Right cardiac atrium (tissue), 5 donors: ENCODE results near the gene UBALD1. TPM values are rescaled to one million over a fixed set of nuclear protein-coding genes. Genes with fewer than 3 reads are reported as not detected.
A peak's percentile ranks its signal among the peaks of the same experiment; 100 is the strongest.

Experiments used
- ATAC-seq, 2 donors: fragments of 200-7000 bp; cut with Tn5 transposase; one replicate each; pipeline versions ENCODE4 v1.8.0 to v1.9.1; 2020; ENCODE audit warnings: moderate library complexity in 2 of 2, mild to moderate bottlenecking in 1 of 2
- DNase-seq, 3 donors: peaks; one replicate each; pipeline ENCODE4 v3.0.0-alpha.2; 2020
- H3K27ac ChIP-seq: one replicate; pipeline ENCODE4 v1.5.1; 2013; ENCODE audit warnings: mild to moderate bottlenecking, low read length, control low read depth, moderate library complexity
- H3K27me3 ChIP-seq: one replicate; pipeline ENCODE4 v1.6.1; 2013; ENCODE audit not compliant: control insufficient read depth, insufficient read depth
- H3K4me1 ChIP-seq: one replicate; pipeline ENCODE4 v1.6.1; 2013; ENCODE audit warnings: low read length; ENCODE audit not compliant: control insufficient read depth, insufficient read depth
- H3K4me3 ChIP-seq: one replicate; pipeline ENCODE4 v1.5.1; 2013; ENCODE audit warnings: low read length, control low read depth
- H3K9me3 ChIP-seq: one replicate; pipeline ENCODE4 v1.6.1; 2013; ENCODE audit warnings: low read length; ENCODE audit not compliant: control insufficient read depth
- WGBS: extraction: QIAGEN DNeasy Blood & Tissue Kit; methylation state at CpG from one replicate; pipeline ENCODE4 v1.1.7; 2013; 5-methylcytosine and 5-hydroxymethylcytosine counted together
- intact Hi-C, 4 donors: fragments of 100-400 bp; cut with DNase I; formaldehyde crosslinking; loops; one replicate each; pipeline versions ENCODE4 v1.11.0 to v1.14.0; 2022 to 2023
- polyA plus RNA-seq: library from polyadenylated mRNA; stranded (reverse); fragments of 200-250 nt; gene quantifications from one replicate; pipeline ENCODE4 v1.2.3, GENCODE V29; 2013
- total RNA-seq, 4 donors: library from RNA; stranded (reverse); fragmentation: NEBNext Ultra II Directional; extraction: Animal tissue kit (Norgen Biotek cat#: 25700); gene quantifications; one replicate each; pipeline ENCODE4 v1.2.1, GENCODE V29; 2021
- donor health status: healthy with polysubstance abuse.
- donor health status: DM: no; HTN: yes; CAD: no.
- donor health status: DM: no; HTN: no; CAD: no.
- donor health status: DM: no; HTN: yes; CAD: no; lungs with severe emphysema.
- donor health status: DM: yes; HTN: yes; CAD: no.

The UBALD1 gene
- total and polyA plus RNA-seq, 5 donors: 22.3 to 30.1 (median 26.0) TPM

GRCh38 chr16:4641306-4641687 lies 26.6 kb upstream of the UBALD1 start:
- H3K9me3 ChIP-seq: no peaks in the 10 kb centered on the region
- DNase-seq (no peak), ATAC-seq (no peak)
- no peaks in the 10 kb centered on the region for H3K4me1 ChIP-seq
- WGBS: 89% methylated on average over 5 of the region's 5 CpGs
- no peak overlapping the region for H3K27ac ChIP-seq
- no peak overlapping the region for H3K4me3 ChIP-seq
- intact Hi-C loops: no loop called here
- no peaks in the 10 kb centered on the region for H3K27me3 ChIP-seq

DNA sequence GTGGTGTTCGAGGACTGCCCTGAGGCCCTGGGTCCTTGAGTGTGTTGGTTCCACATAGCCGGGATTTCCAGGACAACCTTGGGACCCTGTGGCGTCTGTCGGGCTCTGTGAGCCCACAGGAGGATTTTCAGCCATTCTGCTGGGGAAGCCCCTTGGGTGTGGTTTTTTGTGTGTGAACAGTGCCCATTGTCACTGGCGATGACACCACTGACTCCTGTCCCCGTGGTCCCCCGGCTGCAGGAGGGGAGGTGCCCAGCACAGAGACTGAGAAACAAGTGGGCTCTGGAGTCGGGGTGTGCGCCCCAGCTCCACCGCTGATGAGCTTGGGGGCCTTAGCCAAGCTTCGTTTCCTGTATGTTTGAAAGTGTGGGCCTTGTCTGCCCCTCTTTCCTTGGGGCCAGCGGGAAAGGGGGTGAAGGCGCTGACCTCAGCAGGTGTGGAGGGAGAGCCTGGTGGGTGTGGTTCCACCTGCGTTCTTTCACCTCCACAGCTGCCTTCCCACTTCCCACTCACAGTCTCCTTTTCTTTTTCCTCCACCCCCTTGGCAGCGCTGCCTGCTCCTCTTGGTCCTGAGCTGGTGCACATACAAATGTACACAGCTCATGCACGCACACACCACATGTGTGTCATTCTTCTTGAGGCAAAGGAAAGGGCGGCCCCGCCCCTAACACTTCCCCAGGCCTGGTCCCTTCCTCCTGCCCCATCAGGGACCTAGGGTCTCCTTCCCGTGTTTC lies 26.1 kb upstream of the UBALD1 start:
- no peaks in the 10 kb centered on the region for H3K9me3 ChIP-seq
- 76% methylated on average over 19 of the region's 19 CpGs for WGBS
- ATAC-seq (peak in 1 of 2 donors; percentile 9), DNase-seq (peak in 1 of 3 donors; percentile 54)
- no peak overlapping the region for H3K27ac ChIP-seq
- intact Hi-C loops: no loop called here
- H3K27me3 ChIP-seq: no peaks in the 10 kb centered on the region
- no peaks in the 10 kb centered on the region for H3K4me1 ChIP-seq
- no peak overlapping the region for H3K4me3 ChIP-seq

- H3K4me3 ChIP-seq: no peak overlapping the region
- H3K27ac ChIP-seq: no peak overlapping the region
- WGBS: 87% methylated on average over 27 of the region's 27 CpGs
- no peak for DNase-seq
- no peaks in the 10 kb centered on the region for H3K27me3 ChIP-seq
- ATAC-seq: peak in 1 of 2 donors; percentile 10
- H3K4me1 ChIP-seq: no peaks in the 10 kb centered on the region
- H3K9me3 ChIP-seq: no peaks in the 10 kb centered on the region
- intact Hi-C loops: no loop called here
These were observed 25.3 kb upstream of the UBALD1 start for GRCh38 chr16:4639899-4640509.

DNA sequence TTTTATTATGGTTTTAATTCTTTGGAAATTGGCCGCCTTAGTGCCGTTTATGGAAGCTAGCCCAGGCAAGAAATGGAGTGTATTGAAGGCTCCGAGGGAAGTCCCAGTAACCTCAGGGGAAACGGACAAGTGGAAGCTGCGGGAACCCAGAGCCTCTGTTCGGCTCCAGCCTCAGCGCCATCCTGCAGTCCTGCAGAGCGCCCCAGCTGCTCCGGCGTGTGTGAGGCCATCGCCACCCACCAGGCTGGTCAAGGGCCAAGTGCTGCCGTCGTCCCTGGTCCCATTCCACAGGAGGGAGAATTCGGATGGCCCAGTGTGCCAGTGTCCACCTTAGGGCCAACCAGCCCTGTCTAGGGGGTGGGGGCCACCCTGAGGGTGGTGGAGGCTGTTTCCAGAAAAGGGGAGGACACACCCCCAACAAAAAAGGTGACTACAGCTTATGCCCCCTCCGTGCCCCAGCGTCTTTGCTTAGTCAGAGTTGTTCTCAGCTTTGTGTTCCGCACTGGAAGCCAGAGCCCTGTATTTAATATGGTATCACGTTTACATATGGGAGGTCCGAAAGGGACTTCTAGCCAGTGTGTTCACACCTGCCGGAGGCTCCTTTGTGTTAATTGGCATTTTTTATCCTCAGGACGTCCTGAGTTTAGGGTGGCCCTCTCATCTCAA lies 22.9 kb upstream of the UBALD1 start:
- ATAC-seq: peak; percentile 10 to 20
- Histone ChIP-seq H3K4me3 (no peak overlapping the region), H3K4me1 (no peaks in the 10 kb centered on the region), H3K27ac (no peak overlapping the region), H3K27me3 (no peaks in the 10 kb centered on the region), H3K9me3 (no peaks in the 10 kb centered on the region)
- intact Hi-C loops: no loop called here
- WGBS: 72% methylated on average over 21 of the region's 21 CpGs
- DNase-seq: peak in 1 of 3 donors; percentile 64

DNA sequence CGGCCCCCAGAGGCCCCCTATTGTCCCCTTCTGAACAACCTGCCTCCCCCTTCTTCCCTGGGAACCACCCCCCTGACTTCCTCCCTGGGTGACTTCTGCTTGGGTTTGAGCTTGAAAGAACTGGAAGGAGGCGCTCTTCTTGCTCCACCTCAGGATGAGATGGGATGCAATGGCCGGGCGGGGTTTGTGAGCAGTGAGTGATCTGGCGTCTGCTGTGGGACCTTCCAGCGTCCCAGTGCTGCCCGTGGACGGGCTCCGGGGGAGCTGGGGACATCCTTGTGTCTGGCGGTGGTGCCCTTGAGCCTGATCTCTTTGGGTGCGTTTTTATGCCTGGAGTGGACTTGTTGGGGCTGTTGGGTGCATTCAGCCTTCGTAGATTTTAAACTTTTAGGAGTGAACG lies 21.5 kb upstream of the UBALD1 start:
- ATAC-seq (no peak), DNase-seq (no peak)
- 90% methylated on average over 13 of the region's 13 CpGs for WGBS
- Histone ChIP-seq H3K4me3 (no peak overlapping the region), H3K9me3 (no peaks in the 10 kb centered on the region), H3K4me1 (no peaks in the 10 kb centered on the region), H3K27me3 (no peaks in the 10 kb centered on the region), H3K27ac (no peak overlapping the region)
- intact Hi-C loops: no loop called here

DNA sequence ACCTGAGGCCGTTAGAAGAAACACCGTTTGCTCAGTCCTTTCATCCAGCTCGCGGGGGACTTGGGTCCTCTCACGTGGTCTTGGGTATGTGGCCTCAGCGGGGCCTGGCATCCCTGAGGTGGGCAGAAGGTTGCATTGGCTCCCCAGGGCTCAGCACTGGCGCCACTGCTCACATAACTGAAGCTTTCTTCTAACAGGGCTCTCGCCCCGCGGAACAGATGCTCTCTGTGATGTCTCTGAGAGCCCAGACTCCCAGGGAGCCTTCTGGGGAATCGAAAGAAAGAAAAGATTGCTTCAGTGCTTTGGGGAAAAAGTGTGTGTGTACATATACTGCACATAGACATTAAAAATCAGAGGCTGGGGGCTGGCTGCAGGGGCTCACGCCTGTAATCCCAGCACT lies 20.1 kb upstream of the UBALD1 start:
- Histone ChIP-seq H3K27me3 (no peaks in the 10 kb centered on the region), H3K4me3 (no peak overlapping the region), H3K9me3 (no peaks in the 10 kb centered on the region), H3K27ac (no peak overlapping the region), H3K4me1 (no peaks in the 10 kb centered on the region)
- intact Hi-C loops: no loop called here
- 93% methylated on average over 12 of the region's 12 CpGs for WGBS
- ATAC-seq (no peak), DNase-seq (no peak)

GRCh38 chr16:4633910-4634635 lies 19.4 kb upstream of the UBALD1 start:
- no peaks in the 10 kb centered on the region for H3K4me1 ChIP-seq
- DNase-seq (no peak), ATAC-seq (peak in 1 of 2 donors; percentile 9)
- intact Hi-C loops: no loop called here
- no peak overlapping the region for H3K27ac ChIP-seq
- H3K9me3 ChIP-seq: no peaks in the 10 kb centered on the region
- WGBS: 93% methylated on average over 20 of the region's 20 CpGs
- no peak overlapping the region for H3K4me3 ChIP-seq
- H3K27me3 ChIP-seq: no peaks in the 10 kb centered on the region

- no peak overlapping the region for H3K4me3 ChIP-seq
- ATAC-seq (no peak), DNase-seq (no peak)
- H3K27ac ChIP-seq: no peak overlapping the region
- no peaks in the 10 kb centered on the region for H3K27me3 ChIP-seq
- intact Hi-C loops: no loop called here
- peaks cover 6% of the 10 kb centered on the region for H3K4me1 ChIP-seq
- no peaks in the 10 kb centered on the region for H3K9me3 ChIP-seq
- 97% methylated on average over 1 of the region's 1 CpG for WGBS
These were observed 16.8 kb upstream of the UBALD1 start for GRCh38 chr16:4631444-4631843.

DNA sequence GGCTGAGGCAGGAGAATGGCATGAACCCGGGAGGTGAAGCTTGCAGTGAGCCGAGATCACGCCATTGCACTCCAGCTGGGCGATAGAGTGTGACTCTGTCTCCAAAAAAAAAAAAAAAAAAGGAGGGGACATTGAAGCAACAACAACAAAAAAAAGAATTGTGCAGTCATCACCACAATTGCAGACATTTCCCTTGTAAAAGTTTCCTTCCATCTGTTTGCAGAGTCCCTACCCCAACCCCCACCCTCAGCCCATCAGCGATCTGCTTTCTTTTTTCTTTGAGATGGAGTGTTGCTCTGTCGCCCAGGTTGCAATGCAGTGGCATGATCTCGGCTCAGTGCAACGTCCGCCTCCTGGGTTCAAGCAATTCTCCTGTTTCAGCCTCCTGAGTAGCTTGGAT lies 13.6 kb upstream of the UBALD1 start:
- WGBS: 91% methylated on average over 9 of the region's 9 CpGs
- Histone ChIP-seq H3K4me3 (no peak overlapping the region), H3K4me1 (peaks cover 14% of the 10 kb centered on the region), H3K27me3 (no peaks in the 10 kb centered on the region), H3K27ac (no peak overlapping the region), H3K9me3 (no peaks in the 10 kb centered on the region)
- intact Hi-C loops: no loop called here
- peak in 1 of 3 donors; percentile 21 for DNase-seq
- ATAC-seq: no peak

GRCh38 chr16:4626396-4626795 lies 11.7 kb upstream of the UBALD1 start:
- H3K27me3 ChIP-seq: no peaks in the 10 kb centered on the region
- ATAC-seq (no peak), DNase-seq (no peak)
- intact Hi-C loops: no loop called here
- H3K4me1 ChIP-seq: peaks cover 14% of the 10 kb centered on the region
- H3K4me3 ChIP-seq: no peak overlapping the region
- no peaks in the 10 kb centered on the region for H3K9me3 ChIP-seq
- H3K27ac ChIP-seq: no peak overlapping the region
- 58% methylated on average over 6 of the region's 6 CpGs for WGBS
